Hematopoietic multipotent progenitor cell treated with erythropoietin and hydrocortisone succinate and interleukin-3 and kit ligand, for 6 days (in vitro differentiated cells): ENCODE data around the gene TRIM71.
A peak's percentile ranks its signal among the peaks of the same experiment; 100 is the strongest.
"Not testable (repeated sequence)": the region's sequence is repeated elsewhere in the genome, so short reads cannot be mapped to it uniquely, and the experiment has no call there.

ENCODE experiments used
- DNase-seq: peaks from one replicate; pipeline ENCODE4 v3.0.0-alpha.2; 2015

The TRIM71 gene

GRCh38 chr3:32817558-32818228 lies at the start of gene TRIM71:
TRIM71 (plus strand) TSS chr3:32817997; CDS start chr3:32818081, 84 bp downstream.
- DNase-seq, result peak; percentile 20

GRCh38 chr3:32778389-32778788 lies 39.4 kb upstream of the TRIM71 start:
- peak; percentile 24 for DNase-seq

- DNase-seq, result no peak
Measured at GRCh38 chr3:32780071-32780734, 37.6 kb upstream of the TRIM71 start.

- DNase-seq, result peak; percentile 62
Measured at GRCh38 chr3:32780735-32781210, 37.0 kb upstream of the TRIM71 start.

GRCh38 chr3:32781211-32781968 lies 36.4 kb upstream of the TRIM71 start:
- peak; percentile 88 for DNase-seq

- not testable (repeated sequence) for DNase-seq
Measured at GRCh38 chr3:32781969-32782270, 35.9 kb upstream of the TRIM71 start.

- no peak for DNase-seq
Measured at GRCh38 chr3:32782407-32782806, 35.4 kb upstream of the TRIM71 start.

- no peak for DNase-seq
Measured at GRCh38 chr3:32791833-32792232, 26.0 kb upstream of the TRIM71 start.

- DNase-seq, result no peak
Measured at GRCh38 chr3:32794487-32795308, 23.1 kb upstream of the TRIM71 start.

GRCh38 chr3:32796384-32796950 lies 21.3 kb upstream of the TRIM71 start:
- DNase-seq, result not testable (repeated sequence)

- DNase-seq, result no peak
Measured at GRCh38 chr3:32797776-32798175, 20.0 kb upstream of the TRIM71 start.

- not testable (repeated sequence) for DNase-seq
Measured at GRCh38 chr3:32801440-32801839, 16.4 kb upstream of the TRIM71 start.

GRCh38 chr3:32813180-32813579 lies 4.6 kb upstream of the TRIM71 start:
- no peak for DNase-seq

GRCh38 chr3:32814361-32814760 lies 3.4 kb upstream of the TRIM71 start:
- DNase-seq, result peak; percentile 60

GRCh38 chr3:32815841-32816438 lies 1.9 kb upstream of the TRIM71 start:
- peak; percentile 13 for DNase-seq

GRCh38 chr3:32816439-32817256 lies 1.1 kb upstream of the TRIM71 start:
- DNase-seq, result peak; percentile 26

GRCh38 chr3:32817257-32817557 lies 590 bp upstream of the TRIM71 start:
- DNase-seq, result no peak

- DNase-seq, result peak; percentile 38
Measured at GRCh38 chr3:32818229-32818969, 602 bp downstream of the TRIM71 start.

GRCh38 chr3:32818970-32819511 lies 1.2 kb downstream of the TRIM71 start:
- no peak for DNase-seq
